Measurements from ENCODE around the gene MBD3. TPM values are rescaled to one million over a fixed set of nuclear protein-coding genes. Genes with fewer than 3 reads are reported as not detected.
A peak's percentile ranks its signal among the peaks of the same experiment; 100 is the strongest.

The MBD3 gene
- total RNA-seq, 1 experiment from 2014 or later, result 128 TPM

DNA sequence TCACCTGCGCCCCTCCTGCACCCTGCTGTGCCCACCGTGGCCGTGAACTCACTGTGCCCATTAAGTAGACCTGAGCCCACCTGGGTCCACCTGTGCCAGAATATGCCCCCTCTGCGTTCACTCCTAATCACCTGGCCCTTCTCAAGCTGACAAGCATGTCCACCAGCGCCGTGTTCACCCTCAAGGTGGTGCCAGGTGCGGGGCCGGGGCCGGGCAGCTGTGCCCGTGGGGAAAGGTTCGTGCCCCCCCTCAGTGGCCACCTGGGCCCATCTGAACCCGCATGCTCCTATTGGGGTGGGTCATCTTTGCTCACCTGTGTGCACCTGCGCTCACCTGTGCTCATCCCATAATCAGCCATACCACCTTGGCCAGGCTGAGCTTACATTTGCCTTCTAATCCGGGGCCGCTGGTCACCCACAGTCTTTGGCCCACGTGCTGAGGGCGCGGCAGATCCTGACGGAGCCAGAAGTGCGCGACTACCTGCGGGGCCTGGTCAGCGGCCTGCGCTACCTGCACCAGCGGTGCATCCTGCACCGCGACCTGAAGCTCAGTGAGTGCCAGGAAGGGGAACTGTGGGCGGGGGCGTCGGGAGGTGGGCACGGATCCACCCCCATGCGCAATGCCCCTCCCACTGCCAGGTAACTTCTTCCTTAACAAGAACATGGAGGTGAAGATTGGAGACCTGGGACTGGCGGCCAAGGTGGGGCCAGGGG lies 66.4 kb downstream of the MBD3 start:
- H2BK12ac ChIP-seq (ENCODE audit: insufficient read length, low read depth, low read length), result no peak overlapping the region
- Mint-ChIP-seq H3K27ac (no peak overlapping the region; a peak in 1 of 7 replicates), H3K9me3 (peaks cover 0 to 6% of the 10 kb centered on the region in 2 experiments; a peak in 3 of 5 replicates), H3K4me1 (peaks cover 6 to 7% of the 10 kb centered on the region in 2 experiments; a peak in 3 of 4 replicates), H3K36me3 (ENCODE audit: insufficient read depth in 1 of 3, low read depth in 3 of 3) (no peaks in the 10 kb centered on the region), H3K27me3 (ENCODE audit: low read depth) (peaks cover 69% of the 10 kb centered on the region), H3K4me3 (peak overlapping the region in 1 of 2 experiments; percentile 49; a peak in 1 of 5 replicates)
- H3K18ac ChIP-seq (ENCODE audit: insufficient read length, low read depth, low read length), result no peak overlapping the region
- no peak overlapping the region for H3K14ac ChIP-seq (ENCODE audit: insufficient read depth, low read length)
- H3K56ac ChIP-seq (ENCODE audit: insufficient read length, low read depth, low read length), result no peak overlapping the region
- no peak overlapping the region for H3T11ph ChIP-seq (ENCODE audit: low read length)
- H3K27me3 ChIP-seq (ENCODE audit: insufficient read depth, low read length), result peaks cover 16% of the 10 kb centered on the region; the same call in 1 of the 2 replicates
- H3K27ac ChIP-seq (ENCODE audit: insufficient read length, low read depth, low read length), result no peak overlapping the region
- H2BK20ac ChIP-seq (ENCODE audit: low read depth, low read length, poor library complexity, severe bottlenecking), result no peak overlapping the region
- no peak overlapping the region for H3K4ac ChIP-seq (ENCODE audit: low read depth, low read length)
- no peak for DNase-seq
- no peak overlapping the region for H3K4me2 ChIP-seq (ENCODE audit: insufficient read depth, insufficient read length, low read length)
- H2BK120ac ChIP-seq (ENCODE audit: low read depth, low read length, poor library complexity, severe bottlenecking), result no peak overlapping the region
- H4K5ac ChIP-seq (ENCODE audit: insufficient read length, low read depth, low read length), result no peak overlapping the region
- H4K91ac ChIP-seq (ENCODE audit: insufficient read length, low read depth, low read length), result no peak overlapping the region
- peaks cover 3% of the 10 kb centered on the region for H4K20me1 ChIP-seq (ENCODE audit: control insufficient read depth, insufficient read depth, insufficient read length)
- H3K9me3 ChIP-seq (ENCODE audit: control insufficient read depth, low read depth, low read length), result no peaks in the 10 kb centered on the region
- no peak overlapping the region for H4K8ac ChIP-seq (replicated peaks; ENCODE audit: insufficient read length, low read depth, low read length)
- no peak overlapping the region for H3K23ac ChIP-seq (ENCODE audit: insufficient read length, low read depth, low read length)
- H2AK5ac ChIP-seq (ENCODE audit: insufficient read length, low read length), result no peak overlapping the region
- H3K79me1 ChIP-seq (ENCODE audit: insufficient read depth, low read depth, low read length, poor library complexity, severe bottlenecking), result no peaks in the 10 kb centered on the region
- no peak overlapping the region for H2BK15ac ChIP-seq (ENCODE audit: low read depth, low read length)
- TF ChIP-seq, protein P1, sequence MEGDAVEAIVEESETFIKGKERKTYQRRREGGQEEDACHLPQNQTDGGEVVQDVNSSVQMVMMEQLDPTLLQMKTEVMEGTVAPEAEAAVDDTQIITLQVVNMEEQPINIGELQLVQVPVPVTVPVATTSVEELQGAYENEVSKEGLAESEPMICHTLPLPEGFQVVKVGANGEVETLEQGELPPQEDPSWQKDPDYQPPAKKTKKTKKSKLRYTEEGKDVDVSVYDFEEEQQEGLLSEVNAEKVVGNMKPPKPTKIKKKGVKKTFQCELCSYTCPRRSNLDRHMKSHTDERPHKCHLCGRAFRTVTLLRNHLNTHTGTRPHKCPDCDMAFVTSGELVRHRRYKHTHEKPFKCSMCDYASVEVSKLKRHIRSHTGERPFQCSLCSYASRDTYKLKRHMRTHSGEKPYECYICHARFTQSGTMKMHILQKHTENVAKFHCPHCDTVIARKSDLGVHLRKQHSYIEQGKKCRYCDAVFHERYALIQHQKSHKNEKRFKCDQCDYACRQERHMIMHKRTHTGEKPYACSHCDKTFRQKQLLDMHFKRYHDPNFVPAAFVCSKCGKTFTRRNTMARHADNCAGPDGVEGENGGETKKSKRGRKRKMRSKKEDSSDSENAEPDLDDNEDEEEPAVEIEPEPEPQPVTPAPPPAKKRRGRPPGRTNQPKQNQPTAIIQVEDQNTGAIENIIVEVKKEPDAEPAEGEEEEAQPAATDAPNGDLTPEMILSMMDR (conservative IDR thresholded peaks at IDR 0.05), result no peak
- no peak overlapping the region for H2AFZ ChIP-seq (ENCODE audit: low read length)
- no peak overlapping the region for H3K9ac ChIP-seq (ENCODE audit: extremely low read depth, insufficient read length, low read length)
- WGBS (ENCODE audit: extremely low coverage, insufficient read length, low lambda C conversion rate), result no CpG with 5 or more reads among the region's 33 CpGs
- peaks cover 2% of the 10 kb centered on the region for H3K23me2 ChIP-seq (ENCODE audit: insufficient read length, low read depth, low read length, poor library complexity, severe bottlenecking)
- no peaks in the 10 kb centered on the region for H3K79me2 ChIP-seq (ENCODE audit: insufficient read depth, low read length)
- no peak overlapping the region for H2BK5ac ChIP-seq (ENCODE audit: insufficient read length, low read length)
- no peaks in the 10 kb centered on the region for H3K4me1 ChIP-seq (ENCODE audit: insufficient read depth, low read length)

Data from H9 (cell line).